T-helper 9 cell (primary cell): Measurements from ENCODE around the gene CYSRT1.

Experiments used
- DNase-seq: peaks from one replicate; pipeline ENCODE4 v3.0.0-alpha.2; 2020

CYSRT1 gene

GRCh38 chr9:137212520-137212919, 12.5 kb upstream of the CYSRT1 start:
- DNase-seq: no peak

GRCh38 chr9:137213160-137214060, 11.6 kb upstream of the CYSRT1 start:
- no peak for DNase-seq

GRCh38 chr9:137214620-137215019, 10.4 kb upstream of the CYSRT1 start:
- no peak for DNase-seq

GRCh38 chr9:137215196-137215986, 9.6 kb upstream of the CYSRT1 start:
- DNase-seq: no peak

GRCh38 chr9:137216188-137216965, 8.6 kb upstream of the CYSRT1 start:
- DNase-seq: no peak

DNA sequence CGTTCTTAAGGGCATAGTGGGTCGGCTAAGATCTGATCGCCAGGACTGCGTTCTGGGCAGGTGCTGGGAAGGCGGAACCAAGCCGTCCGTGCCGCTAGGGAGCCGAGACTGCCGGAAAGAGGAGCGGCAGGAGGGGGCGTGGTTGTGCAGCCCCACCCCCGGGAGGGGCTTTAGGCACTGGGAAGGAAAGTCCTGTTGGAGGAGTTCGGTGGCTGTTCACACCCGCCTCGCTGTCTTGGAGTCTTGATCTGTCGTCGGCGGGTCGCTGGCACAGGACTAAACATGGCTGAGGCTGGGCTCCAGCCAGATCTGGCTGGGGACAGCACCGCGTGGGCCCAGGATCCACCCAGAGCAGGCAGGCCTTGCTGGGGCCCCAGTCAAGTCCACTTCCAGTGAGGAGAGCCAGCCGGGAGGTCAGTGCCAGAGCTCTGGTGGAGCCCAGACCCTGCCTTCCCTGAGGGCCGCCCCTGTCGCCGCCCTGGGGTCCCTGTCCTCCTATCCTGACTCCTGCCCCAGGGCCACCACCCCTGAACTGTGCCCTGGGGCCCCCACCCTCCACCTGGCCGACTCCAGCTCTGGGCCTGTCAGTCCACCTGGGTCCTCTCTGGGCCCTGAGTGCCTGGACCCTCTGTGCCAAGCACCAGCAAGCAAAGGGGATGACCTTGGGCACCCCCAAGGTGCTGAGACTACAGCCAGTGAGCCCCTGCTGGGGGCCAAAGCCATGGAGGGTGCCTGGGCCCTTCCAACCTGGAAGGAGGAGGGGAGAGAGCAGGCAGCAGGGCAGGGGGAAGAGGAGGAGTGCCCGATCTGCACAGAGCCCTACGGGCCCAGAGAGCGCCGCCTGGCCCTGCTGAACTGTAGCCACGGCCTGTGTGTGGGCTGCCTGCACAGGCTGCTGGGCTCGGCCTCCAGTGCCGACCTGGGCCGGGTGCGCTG, 7.4 kb upstream of the CYSRT1 start:
- no peak for DNase-seq

DNA sequence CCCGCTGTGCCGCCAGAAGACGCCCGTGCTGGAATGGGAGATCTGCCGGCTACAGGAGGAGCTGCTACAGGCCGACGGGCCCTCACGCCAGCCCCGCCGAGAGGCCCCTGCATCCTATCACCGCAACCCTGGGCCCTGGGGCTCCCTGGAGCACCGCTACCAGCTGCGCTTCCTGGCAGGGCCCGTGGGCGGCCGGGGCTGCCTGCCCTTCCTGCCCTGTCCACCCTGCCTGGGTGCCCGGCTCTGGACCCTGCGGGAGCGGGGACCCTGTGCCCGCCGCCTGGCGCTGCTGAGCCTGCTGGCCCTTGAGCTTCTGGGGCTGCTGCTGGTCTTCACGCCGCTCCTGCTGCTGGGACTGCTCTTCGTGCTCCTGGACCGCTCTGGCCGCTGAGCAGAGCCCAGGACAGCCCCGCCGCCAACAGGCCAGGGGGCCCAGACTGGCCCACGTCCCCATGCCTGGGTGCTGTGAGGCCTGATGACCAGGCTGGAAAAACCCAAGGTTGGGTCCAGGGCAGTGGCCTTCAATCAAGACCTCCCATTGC, 6.7 kb upstream of the CYSRT1 start:
- no peak for DNase-seq

- DNase-seq: no peak
Measured at GRCh38 chr9:137218754-137219271, 6.2 kb upstream of the CYSRT1 start.

DNA sequence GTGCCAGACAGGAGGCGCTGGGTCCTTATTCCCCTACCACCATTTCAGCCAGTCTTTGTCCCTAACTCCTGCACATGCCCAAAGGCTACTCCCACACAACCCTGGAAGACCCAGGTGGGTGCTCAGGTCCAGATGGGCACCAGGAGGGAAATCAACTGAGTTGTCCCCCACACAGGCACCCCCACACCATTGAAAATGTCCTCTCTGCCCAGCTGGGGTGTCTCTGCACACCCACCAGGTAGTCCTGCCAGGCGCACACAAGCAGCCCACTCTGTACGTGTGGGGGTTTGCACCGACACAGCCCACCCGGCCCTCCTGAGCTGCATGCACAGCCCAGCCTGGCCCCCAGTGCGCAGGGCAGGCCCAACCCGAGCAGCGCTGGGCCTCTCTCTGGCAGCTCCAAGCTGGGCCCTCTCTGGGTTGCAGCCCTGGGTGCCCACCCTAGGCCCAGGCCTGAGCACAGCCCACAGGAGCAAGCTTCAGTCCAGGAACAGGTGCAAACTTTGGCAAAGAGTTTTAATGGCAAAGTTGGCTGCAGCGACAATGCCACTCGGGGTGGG, 5.1 kb upstream of the CYSRT1 start:
- DNase-seq: no peak

GRCh38 chr9:137220317-137221094, 4.5 kb upstream of the CYSRT1 start:
- DNase-seq: no peak

DNA sequence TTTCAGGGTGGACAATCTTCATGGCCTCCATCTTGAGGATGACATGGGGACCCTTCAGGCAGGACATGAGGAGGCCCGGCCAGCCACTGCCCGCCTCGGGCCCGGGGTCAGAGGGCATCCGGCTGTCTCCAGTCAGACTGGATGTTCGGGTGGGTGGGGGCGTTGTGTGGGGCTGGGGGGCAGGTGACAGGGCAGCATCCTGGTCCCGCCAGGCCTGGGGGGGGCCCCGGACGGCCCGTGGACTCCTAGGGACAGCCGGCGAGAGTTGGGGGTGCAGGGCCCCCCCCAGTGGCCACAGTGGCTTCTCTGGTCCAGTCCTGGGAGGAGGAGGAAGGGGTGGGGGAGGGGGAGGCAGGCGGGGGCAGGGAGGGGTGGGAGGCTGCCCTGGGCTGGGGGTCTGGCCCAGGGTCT, 3.9 kb upstream of the CYSRT1 start:
- DNase-seq: no peak

GRCh38 chr9:137221506-137222111, 3.4 kb upstream of the CYSRT1 start:
- DNase-seq: no peak

GRCh38 chr9:137222190-137223077, 2.5 kb upstream of the CYSRT1 start, which contains the start of gene RNF208:
Gene RNF208 (minus strand): TSS chr9:137222240. CDS start chr9:137221212, 1,028 bp downstream.
- DNase-seq: no peak

DNA sequence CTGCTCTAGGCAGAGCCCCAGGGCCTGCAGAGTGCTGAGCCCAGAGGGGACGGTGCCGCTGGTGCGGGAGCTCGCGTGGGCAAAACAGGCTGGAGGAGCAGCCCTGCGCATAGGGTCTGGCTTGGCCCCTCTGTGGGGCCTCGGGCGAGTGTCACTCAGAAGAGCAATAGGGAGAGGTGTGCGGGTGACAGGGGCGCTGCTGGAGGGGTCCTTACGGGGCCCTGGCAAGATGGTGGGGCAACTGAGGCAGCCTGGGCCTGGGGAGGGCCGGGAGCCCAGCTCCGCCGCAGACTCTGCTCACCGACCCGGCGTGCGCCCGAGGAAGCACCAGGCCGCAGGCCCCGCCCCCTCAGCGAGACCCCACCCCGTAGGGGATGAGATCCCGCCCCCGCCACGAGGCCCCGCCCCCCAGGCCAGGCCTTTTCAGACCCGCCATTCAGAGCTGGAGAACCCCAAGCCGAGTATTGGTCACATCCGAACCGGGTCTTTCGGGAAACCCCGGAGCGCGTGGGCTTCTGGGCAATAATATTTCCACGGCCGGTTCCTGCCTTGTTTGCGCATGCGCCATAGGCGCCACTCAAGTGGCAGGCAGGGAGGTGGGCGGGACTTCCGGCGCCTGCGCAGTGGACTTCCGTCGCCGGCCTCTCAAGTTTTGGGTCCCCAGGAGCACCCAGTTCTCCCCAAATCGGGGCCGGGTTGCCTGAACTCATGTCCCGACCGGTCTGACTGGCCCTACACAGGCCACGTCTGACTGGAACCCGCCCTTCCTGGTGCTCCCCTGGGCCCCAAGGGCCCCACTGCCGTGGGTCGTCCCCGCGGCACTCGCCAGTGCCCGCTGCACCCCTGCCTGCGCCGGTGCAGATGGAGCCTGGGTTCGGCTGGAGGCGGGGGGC, 1.6 kb upstream of the CYSRT1 start:
- peak; percentile 99 for DNase-seq

DNA sequence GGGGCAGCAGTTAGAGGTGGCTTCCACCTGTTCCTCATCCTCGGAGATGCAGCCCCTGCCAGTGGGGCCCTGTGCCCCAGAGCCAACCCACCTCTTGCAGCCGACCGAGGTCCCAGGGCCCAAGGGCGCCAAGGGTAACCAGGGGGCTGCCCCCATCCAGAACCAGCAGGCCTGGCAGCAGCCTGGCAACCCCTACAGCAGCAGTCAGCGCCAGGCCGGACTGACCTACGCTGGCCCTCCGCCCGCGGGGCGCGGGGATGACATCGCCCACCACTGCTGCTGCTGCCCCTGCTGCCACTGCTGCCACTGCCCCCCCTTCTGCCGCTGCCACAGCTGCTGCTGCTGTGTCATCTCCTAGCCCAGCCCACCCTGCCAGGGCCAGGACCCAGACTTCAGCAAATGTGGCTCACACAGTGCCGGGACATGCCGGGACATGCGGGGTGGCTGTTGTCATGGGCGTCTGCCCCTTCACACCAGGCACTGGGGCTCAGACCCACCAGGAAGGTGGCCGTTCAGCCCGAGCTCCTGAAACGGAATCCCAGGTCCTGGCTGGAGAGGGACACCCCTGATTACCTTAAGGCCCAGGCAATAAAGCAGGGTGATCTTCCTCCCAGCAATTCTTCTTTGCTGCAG, 841 bp downstream of the CYSRT1 start:
- no peak for DNase-seq

- no peak for DNase-seq
Measured at GRCh38 chr9:137226338-137227053, 1.5 kb downstream of the CYSRT1 start.
